DMS79 treated with DMSO at 0.1 percent for 48 hours (cell line): ENCODE measurements around the gene S100A5.
A peak's percentile ranks its signal among the peaks of the same experiment; 100 is the strongest.
"Not testable (repeated sequence)": the region's sequence is repeated elsewhere in the genome, so short reads cannot be mapped to it uniquely, and the experiment has no call there.

ENCODE experiments used
- DNase-seq: peaks from one replicate; lab custom pipeline; 2025; lab: John Stamatoyannopoulos, UW

Gene S100A5

DNA sequence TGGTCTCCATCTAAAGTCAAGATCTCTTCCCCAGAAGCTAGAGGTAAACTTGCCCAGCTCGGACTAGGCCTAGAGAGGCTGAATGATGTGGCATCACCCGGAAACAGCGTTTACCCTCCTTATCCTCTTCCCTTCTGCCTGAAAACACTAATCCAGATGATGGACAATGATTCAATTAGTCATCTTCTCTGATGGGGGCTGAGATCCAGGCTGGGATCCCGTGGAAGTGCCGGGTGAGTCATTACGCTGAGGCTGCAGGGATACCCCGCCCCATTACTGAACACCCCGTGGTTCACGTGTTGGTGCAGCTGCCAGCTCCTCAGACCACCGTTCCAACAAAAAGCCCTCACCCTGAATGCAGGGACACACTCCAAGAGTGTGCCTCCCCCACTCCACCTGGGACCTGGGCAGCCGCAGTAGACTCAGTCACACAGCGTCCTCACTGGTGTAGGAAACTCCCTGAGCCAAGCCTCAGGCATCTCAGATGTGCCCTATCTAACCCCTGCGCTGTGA is 7.0 kb downstream of the S100A5 start:
- peak; percentile 77 for DNase-seq

DNA sequence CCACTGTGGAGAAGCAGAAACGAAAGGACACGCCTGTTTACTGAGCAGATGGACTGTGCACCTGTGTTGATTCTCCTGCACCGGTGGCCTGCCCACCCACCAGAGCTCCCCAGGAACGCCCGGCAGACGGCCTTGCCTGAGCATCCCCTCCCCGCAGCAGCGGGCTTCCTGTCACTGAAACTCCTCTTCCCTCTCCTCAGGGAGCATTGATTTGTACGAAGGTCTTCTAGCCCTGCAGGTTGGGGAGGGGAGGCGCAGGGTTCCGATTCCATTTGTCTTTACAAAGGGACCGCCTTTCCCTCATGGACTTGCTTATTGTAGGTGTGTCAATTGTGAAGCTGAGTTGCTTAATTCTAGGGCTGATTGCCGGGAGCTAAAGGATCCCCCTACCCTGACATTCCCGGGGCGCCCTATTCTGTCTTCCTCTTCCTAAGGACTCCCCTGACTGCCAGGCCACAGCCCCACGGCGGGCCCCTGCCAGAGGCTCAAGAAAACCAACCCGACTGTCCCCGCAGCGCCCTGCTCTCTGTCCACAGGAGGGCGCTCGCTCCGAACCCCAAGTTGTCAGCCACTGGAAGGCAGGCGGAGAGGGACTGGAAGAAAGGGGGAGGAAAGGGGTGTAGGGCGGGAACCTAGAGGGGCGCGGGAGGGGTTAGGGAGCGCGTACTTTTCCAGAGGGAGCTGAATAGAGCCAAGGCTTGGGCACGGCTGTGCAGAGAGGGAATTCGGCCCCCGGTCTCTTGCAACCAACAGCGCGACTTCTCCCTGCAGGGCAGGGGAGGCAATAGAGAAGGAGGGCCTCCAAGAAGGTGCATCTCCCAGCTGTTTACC is 7.8 kb downstream of the S100A5 start:
- DNase-seq = peak; percentile 93

DNA sequence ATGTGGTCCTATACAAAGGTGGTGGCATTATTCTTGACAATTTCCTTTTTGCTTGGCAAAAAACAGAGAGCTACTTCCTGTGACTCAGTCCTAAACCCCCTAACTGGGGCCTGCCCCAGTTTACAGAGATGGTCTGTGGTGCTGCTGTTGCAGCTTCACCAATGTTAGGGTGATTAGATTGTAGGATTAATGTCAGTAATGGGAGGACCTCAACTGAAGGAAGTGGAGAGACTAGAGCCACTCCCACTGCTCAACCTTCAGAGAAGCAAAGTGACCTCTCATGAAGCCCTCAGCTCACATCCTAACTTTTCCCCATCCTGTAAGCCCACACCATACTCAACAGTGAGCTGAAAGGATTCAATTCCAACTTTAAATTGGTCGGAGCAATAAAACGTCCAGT is 8.6 kb downstream of the S100A5 start:
- no peak for DNase-seq

DNA sequence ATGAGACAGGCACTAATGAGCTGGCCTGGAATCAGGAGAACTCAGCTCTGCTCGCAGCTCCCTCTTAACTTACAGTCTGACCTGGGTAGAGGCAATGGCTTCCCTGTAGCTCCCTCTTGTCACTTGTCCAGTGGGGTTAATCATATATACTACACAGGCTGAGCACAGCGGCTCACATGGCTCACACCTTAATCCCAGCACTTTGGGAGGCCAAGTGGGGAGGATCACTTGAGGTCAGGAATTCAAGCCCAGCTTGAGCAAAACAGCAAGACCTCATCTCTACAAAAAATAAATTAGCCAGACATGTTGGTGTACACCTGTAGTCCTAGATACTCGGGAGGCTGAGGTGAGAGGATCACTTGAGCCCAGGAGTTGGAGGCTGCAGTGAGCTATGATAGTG is 9.1 kb downstream of the S100A5 start:
- DNase-seq = no peak

DNA sequence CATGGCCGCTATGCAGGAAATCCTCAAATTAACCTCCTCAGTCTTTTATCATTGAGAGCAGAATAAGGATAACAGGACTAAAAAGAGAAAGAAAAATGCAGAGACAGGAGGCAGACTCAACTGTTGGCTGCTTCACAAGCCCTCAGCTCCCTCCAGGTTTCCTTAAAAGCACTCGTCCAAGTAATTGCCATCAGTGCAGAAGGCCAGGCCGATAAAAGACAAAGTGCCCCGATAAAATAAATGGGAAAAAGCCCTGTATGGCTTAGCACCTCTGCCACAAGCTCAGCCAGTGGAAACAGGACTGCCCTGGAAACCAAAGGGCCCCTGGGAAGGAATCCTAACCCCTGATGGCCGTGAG is 13.1 kb downstream of the S100A5 start:
- DNase-seq = no peak

DNA sequence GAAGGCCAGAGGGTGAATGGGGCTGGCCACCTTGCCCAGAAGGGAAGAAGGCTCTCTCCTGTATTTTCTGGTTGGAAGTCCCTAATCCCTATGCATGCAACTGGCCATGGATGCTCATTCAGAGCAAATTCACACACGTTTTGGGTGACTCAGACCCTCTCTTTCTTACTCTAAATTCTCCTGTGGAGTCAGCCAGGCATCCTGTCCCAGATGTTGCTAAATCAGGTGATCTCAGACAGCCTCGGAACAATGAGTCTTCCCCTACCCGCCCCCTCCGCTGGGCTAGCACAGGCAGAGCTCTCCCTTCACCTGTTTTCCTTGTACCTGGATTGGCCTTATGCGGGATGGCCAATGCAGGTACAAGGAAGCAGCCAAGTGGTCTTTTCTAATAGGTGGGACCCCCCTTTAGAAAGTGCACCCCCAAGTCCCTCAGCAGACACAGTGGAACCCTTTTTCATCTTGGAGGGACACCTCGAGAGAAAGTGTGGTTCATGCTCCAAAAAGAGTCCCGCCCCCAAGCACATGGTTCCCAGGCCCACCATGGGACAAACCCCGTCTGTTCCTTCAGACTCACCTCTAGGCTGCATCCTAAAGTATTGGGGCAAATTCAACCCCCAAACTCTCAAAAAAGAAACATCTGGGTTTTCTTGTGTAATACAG is 13.6 kb downstream of the S100A5 start:
- no peak for DNase-seq

DNA sequence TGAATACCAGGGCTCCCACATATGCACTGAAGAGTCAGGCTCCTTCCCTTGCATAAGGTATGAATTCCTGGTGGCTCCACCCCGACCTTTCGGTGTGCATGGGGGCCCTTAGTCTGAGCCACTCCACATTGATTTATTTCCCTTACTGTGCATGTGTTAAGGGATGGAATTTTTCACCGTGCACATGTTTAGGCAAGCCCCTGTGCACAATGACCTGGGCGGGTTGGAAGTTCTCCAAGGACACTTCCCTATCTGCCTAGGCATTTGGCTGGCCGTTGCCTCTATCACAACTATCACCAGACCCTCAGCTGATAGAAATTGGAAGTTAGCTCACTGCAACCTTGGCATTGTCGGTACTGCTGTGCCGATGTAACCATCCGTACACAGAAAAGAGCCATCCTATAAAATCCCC is 14.6 kb downstream of the S100A5 start:
- peak; percentile 91 for DNase-seq

DNA sequence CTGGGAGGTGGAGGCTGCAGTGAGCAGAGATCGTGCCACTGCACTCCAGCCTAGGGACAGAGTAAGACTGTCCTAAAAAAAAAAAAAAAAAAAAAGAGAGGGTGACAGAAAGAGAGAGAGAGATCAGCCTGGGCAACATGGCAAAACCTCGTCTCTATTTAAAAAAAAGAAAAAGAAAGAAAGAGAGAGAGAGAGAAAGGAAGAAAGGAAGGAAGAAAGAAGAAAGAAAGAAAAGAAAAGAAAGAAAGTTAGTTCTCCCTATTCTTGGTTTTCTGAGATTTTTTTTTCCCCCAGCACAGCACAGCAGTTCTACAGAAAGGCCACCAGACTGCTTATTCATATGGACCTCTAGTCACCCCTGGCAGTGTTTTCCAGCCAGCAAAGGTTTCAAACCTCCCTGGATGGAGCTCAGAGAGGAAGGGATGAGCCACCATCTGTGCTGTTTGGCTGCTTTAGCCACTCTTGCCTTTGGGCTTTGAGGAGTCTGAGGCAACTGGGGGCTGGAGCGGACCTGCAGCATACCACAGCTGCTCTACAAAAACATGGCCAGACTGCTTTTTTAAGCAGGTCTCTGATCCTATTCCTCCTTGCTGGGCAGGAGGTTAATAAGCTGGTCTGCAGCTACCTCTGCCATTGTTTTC is 15.5 kb downstream of the S100A5 start:
- DNase-seq = peak; percentile 35

DNA sequence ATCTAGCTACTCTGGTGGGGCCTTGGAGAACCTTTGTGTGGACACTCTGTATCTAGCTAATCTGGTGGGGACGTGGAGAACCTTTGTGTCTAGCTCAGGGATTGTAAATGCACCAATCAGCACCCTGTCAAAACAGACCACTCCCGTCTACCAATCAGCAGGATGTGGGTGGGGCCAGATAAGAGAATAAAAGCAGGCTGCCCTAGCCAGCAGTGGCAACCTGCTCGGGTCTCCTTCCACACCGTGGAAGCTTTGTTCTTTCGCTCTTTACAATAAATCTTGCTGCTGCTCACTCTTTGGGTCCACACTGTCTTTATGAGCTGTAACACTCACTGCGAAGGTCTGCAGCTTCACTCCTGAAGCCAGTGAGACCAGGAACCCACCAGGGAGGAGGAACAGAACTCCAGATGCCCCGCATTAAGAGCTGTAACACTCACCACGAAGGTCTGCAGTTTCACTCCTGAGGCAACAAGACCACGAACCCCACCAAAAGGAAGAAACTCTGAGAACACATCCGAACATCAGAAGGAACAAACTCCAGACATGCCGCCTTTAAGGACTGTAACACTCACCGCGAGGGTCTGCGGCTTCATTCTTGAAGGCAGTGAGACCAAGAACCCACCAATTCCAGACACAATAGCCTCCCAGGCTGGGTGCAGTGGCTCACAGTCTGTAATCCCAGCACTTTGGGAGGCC is 18.2 kb downstream of the S100A5 start:
- not testable (repeated sequence) for DNase-seq

DNA sequence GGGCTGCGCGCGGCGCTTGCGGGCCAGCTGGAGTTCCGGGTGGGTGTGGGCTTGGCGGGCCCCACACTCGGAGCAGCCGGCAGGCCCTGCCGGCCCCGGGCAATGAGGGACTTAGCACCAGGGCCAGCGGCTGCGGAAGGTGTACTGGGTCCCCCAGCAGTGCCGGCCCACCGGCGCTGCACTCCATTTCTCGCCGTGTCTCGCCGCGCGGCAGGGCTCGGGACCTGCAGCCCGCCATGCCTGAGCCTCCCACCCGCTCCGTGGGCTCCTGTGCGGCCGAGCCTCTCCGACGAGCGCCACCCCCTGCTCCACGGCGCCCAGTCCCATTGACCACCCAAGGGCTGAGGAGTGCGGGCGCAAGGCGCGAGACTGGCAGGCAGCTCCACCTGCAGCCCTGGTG is 18.9 kb downstream of the S100A5 start:
- not testable (repeated sequence) for DNase-seq

DNA sequence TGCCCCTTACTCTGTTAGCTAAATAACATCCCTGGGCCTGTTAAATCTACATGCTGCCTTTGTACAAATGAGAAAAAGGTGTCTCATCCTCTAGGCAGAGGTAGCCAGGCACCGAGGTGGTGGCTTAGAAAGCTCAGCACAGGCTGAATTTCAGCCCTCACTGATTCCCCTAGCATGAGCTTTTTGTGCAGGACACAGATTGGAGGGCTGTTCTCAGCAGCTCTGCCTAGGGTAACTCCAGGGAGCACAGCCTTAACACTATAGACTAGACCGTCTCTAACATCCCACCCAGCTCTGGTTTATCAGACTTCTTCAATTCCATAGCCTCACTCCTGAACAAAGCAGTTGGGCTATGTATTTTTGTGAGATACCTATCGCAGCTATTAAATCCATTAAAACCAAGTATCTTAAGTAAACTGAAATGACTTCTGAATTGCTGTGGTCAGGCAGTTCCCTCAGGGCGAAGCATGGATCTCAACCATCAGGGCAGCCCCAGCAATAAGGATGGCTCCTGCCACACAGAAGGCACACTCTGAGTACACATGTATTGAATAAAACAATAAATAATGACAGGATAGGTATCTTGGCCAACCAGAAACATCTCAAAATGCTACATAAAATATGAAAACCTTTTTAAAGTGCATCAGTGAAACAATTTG is 19.8 kb downstream of the S100A5 start:
- DNase-seq = no peak

DNA sequence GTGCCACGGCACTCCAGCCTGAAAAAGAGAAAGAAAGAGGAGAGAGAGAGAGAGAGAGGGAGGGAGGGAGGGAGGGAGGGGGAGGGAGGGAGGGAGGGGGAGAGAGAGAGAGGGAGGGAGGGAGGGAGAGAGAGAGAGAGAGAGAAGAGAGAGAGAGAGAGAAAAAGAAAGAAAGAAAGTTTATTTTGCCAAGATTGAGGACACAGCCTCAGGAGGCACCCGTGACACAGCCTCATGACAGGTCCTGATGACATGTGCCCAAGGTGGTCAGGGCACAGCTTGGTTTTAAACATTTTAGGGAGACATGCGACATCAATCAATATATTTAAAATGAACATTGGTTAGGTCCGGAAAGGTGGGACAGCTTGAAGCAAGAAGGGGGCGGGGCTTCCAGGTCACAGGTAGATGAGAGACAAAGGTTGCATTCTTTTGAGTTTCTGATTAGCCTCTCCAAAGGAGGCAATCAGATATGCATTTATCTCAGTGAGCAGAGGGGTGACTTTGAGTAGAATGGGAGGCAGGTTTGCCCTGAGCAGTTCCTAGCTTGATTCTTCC is 20.5 kb downstream of the S100A5 start:
- DNase-seq = not testable (repeated sequence)

DNA sequence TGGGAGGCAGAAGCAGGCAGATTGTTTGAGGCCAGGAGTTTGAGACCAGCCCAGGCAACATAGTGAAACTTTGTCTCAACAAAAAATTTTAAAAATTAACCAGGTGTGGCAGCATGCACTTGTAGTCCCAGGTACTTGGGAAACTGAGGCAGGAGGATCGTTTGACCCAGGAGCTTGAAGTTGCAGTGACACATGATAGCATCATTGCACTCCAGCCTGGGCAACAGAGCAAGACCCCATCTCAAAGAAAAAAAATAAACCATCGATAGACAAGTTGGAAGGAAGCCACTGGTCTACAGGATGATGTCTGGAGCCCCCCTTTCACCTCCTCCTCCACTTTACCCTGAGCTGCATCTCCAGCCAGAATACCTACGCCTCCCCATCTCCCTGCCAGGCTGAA is 21.5 kb downstream of the S100A5 start:
- no peak for DNase-seq

DNA sequence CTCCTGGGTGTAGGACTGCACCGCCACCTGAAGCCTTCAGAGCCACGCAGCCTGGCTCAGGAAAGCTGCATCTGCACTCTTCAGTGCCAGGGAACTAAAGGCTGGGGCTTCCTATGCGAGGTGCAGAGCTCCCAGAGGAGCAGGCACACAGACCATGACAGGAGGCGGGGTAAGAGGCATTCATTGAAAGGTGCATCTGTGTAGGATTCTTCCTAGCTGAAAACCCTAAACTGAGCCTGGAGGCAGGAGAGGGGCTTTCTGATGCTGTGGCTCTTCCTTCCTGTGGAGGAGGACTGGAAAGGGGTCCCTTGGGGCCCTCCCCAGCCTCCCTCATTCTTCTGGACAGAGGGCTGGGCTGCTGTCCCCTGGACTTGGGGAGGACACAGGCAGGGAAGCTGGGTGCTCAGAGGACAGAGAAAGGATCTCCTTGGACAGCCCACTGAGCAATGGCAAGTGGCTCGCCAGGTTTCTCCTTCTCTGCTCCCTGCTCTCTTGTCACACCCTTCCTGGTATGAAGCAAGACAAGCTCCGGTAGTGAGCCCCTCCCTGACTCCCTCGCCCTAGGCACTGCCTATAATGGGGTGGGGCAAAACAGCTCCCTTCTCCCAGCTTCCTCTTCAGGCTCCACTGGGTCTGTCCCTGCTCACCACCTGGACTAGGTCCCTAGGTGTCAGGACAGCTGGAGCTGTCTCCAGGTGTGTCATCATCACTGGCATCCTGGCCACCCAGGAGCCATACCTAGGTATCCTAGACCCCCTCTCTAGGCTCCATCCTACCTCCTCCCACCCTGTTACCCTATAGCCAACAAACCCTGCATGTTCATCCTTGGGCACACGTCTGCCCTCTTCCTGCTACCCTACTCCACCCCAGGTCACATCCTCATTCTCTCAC is 25.0 kb downstream of the S100A5 start:
- DNase-seq = peak; percentile 15

DNA sequence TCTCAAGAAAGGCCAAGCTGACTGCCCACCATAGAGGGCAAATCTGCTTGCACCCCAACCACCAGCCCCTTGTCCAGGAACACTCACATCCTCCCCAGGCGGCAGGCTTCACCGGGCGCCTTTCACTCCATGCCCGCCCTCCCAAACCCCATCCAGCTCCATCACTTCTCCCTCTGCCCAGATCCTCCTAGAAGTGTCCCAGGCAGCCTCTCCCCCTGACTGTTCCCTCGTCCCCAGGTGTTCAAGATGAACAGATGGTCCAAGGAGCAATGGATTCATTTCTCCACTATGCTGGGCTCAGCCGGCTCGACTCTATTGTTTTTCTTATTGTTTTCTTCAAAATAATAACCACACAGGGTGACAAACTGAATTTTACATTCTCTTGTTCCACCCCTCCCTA is 27.1 kb downstream of the S100A5 start:
- DNase-seq = no peak

DNA sequence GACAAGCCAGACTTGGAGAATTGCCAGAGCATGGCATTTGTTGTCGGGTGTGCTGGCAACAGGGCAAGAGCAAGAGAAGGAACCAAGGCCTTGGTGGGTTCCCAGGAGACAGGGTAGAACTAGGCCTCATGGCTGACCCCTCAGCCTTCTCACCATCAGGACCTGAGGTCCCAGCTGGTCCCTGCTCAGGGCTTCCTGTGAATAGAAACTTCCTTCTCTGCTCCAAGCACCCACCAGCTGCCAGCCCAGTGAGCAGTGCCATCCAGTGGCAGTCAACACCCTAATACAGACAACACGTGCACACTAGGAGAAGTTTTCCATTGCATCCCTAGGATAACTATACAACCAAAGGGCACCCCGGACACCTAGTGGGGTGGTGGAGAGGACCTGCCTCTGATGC is 27.7 kb downstream of the S100A5 start:
- DNase-seq = no peak

DNA sequence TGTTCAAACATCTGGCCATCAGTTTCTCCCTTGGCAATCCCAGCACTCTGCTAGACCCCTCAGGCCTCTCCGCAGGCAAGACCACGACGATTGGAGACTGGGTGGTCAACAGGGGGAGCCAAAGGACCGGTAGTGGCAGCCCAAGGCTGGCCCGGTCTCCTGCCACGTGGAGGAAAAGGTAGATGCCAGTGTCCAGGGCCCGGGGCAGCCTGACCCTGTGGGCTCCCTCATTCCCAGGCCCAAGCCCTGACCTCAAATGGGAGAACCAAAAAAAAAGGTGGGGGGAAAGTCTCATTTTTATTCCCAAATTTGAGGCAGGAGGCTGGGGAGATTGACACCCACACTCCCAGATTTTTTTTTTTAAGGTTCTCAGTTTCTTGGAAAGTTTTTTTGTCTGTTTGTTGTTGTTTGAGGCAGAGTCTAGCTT is 29.7 kb downstream of the S100A5 start:
- peak; percentile 74 for DNase-seq

DNA sequence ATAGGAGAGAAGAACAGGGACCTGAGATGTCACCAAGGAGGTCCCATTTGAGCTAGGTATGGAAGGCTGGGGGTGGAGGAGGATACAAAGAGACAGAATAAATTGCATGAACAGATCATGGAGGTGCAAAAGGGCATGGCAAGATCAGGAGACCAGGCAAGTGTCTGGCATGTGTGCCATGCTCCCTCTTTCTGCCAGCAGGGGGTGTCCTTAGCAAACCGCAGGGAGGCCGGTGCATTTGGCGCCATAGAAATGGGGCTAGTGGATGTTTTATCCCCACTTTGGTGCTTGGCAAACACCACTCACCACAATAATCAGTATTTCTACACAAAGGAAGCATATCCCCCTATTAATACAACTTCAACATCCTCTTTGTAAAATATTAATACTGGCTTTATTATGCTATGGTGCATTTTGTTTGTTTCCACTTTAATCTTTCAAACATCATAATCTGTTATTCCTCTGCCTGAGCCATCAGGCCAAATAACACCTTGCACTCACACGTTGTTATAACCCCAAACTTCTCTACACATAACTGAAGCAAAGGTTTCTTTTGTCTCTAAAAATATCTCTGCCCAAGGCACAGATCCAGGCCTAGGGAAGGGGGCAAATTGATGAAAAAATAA is 30.9 kb downstream of the S100A5 start:
- no peak for DNase-seq

DNA sequence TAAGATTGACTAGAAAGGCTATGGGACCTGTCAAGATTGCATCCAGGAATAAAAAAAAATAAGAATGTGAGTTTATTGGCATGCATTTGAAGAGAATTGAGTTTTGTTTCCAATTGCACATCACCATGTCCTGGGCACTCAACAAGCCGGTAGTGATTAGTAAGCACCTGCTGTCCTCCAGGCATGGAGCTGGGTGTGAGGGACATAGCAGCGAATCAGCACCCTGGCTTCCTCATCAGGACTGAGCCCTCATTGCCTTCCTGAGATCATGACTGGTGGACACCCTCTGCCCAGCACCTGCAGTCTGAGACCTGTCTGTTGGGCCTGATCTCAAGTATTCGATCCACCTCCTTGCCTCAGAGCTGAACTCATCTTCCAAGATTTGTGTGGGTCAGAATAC is 31.7 kb downstream of the S100A5 start:
- no peak for DNase-seq
